Progenitor cell of endocrine pancreas (in vitro differentiated cells): Measurements from ENCODE around the gene NLK. TPM values are rescaled to one million over a fixed set of nuclear protein-coding genes. Genes with fewer than 3 reads are reported as not detected.

Experiments used
- DNase-seq: peaks from one replicate; pipeline ENCODE4 v3.0.0; 2021; ENCODE audit warnings: low spot score; ENCODE audit not compliant: unreplicated experiment
- H3K27ac Mint-ChIP-seq: 2 replicates; pipeline ENCODE4 v1.8.0; 2021; ENCODE audit warnings: mild to moderate bottlenecking, moderate library complexity, mixed read lengths
- H3K27me3 Mint-ChIP-seq: 2 replicates; pipeline ENCODE4 v1.8.0; 2021; ENCODE audit warnings: mixed read lengths
- H3K36me3 Mint-ChIP-seq: 2 replicates; pipeline ENCODE4 v1.8.0; 2022; ENCODE audit warnings: mixed read lengths; ENCODE audit not compliant: insufficient read depth
- H3K4me1 Mint-ChIP-seq: 2 replicates; pipeline ENCODE4 v1.8.0; 2021; ENCODE audit warnings: low read depth, mixed read lengths
- H3K4me3 Mint-ChIP-seq: 2 replicates; pipeline ENCODE4 v1.8.0; 2021; ENCODE audit warnings: low read depth, mild to moderate bottlenecking, moderate library complexity, mixed read lengths
- H3K9me3 Mint-ChIP-seq: 2 replicates; pipeline ENCODE4 v1.8.0; 2021; ENCODE audit warnings: low read depth, mixed read lengths
- total RNA-seq: library from RNA; stranded (reverse); gene quantifications from 2 replicates; pipeline ENCODE4 v1.2.1, GENCODE V29; 2021
- TF ChIP-seq, protein P1 (sequence below): fragments of 200-600 bp; sonication (generic); IDR thresholded peaks from one replicate; pipeline ENCODE4 v1.5.0; 2021; ENCODE audit warnings: antibody characterized with exemption, mild to moderate bottlenecking; ENCODE audit not compliant: unreplicated experiment

Gene NLK
- total RNA-seq, 1 donor from 2014 or later = 38.9 TPM

GRCh38 chr17:28117304-28117703, 74.8 kb downstream of the NLK start:
- Mint-ChIP-seq H3K27me3 (no peaks in the 10 kb centered on the region), H3K4me3 (no peak overlapping the region), H3K36me3 (no peaks in the 10 kb centered on the region), H3K4me1 (peaks cover 25% of the 10 kb centered on the region), H3K27ac (no peak overlapping the region), H3K9me3 (no peaks in the 10 kb centered on the region)
- DNase-seq = no peak
- TF ChIP-seq, protein P1, sequence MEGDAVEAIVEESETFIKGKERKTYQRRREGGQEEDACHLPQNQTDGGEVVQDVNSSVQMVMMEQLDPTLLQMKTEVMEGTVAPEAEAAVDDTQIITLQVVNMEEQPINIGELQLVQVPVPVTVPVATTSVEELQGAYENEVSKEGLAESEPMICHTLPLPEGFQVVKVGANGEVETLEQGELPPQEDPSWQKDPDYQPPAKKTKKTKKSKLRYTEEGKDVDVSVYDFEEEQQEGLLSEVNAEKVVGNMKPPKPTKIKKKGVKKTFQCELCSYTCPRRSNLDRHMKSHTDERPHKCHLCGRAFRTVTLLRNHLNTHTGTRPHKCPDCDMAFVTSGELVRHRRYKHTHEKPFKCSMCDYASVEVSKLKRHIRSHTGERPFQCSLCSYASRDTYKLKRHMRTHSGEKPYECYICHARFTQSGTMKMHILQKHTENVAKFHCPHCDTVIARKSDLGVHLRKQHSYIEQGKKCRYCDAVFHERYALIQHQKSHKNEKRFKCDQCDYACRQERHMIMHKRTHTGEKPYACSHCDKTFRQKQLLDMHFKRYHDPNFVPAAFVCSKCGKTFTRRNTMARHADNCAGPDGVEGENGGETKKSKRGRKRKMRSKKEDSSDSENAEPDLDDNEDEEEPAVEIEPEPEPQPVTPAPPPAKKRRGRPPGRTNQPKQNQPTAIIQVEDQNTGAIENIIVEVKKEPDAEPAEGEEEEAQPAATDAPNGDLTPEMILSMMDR = no peak

DNA sequence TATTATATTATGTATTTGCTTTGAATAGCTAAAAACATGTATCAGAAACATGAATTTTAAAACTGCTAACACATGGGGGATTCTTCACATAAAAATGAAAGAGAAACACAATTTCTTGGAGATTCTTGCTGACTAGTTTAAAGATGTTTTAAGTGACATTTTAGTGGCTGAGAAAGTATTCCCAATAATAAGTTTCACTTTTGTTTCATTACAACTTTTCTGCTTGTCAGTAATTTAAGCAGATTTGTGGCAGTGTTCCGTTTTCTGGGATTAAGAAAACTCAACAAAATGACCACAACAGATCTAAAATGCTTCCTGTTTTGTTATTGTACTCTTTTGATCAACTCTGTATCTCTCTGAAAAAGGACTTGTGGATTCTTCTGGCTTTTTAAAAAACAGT, 75.9 kb downstream of the NLK start:
- H3K36me3 Mint-ChIP-seq = no peaks in the 10 kb centered on the region
- H3K9me3 Mint-ChIP-seq = no peaks in the 10 kb centered on the region
- peaks cover 25% of the 10 kb centered on the region for H3K4me1 Mint-ChIP-seq
- no peaks in the 10 kb centered on the region for H3K27me3 Mint-ChIP-seq
- no peak overlapping the region for H3K4me3 Mint-ChIP-seq
- TF ChIP-seq, protein P1 = no peak
- DNase-seq = no peak
- no peak overlapping the region for H3K27ac Mint-ChIP-seq

DNA sequence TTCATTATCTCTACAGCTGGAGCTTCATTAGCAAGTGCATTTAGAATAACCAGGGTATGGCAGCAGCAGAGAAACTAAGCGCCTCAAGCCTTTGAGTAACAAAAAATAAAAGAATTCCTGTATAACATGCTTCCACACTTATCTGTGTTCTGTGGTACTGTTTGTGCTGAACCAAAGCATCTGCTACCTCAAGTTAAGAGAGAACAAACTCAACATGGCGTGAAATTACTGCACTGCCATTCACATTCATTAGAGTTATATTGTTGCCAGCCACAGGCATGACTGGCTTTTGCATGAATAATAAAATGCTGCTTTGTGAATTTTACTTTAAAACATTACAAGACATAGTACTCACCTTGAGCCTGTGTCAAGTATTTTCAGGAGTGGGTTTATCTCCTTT, 76.6 kb downstream of the NLK start:
- Mint-ChIP-seq H3K27me3 (no peaks in the 10 kb centered on the region), H3K36me3 (peaks cover 2% of the 10 kb centered on the region), H3K27ac (no peak overlapping the region), H3K4me1 (peaks cover 23% of the 10 kb centered on the region), H3K9me3 (no peaks in the 10 kb centered on the region), H3K4me3 (no peak overlapping the region)
- DNase-seq = no peak
- TF ChIP-seq, protein P1 = no peak

GRCh38 chr17:28119560-28119959, 77.1 kb downstream of the NLK start:
- no peaks in the 10 kb centered on the region for H3K9me3 Mint-ChIP-seq
- peaks cover 3% of the 10 kb centered on the region for H3K36me3 Mint-ChIP-seq
- no peak overlapping the region for H3K4me3 Mint-ChIP-seq
- H3K27ac Mint-ChIP-seq = no peak overlapping the region
- H3K27me3 Mint-ChIP-seq = no peaks in the 10 kb centered on the region
- peaks cover 23% of the 10 kb centered on the region for H3K4me1 Mint-ChIP-seq
- no peak for DNase-seq
- TF ChIP-seq, protein P1 = no peak

- TF ChIP-seq, protein P1 = no peak
- Mint-ChIP-seq H3K36me3 (peaks cover 3% of the 10 kb centered on the region), H3K4me3 (no peak overlapping the region)
Observed at GRCh38 chr17:28120766-28121165, 78.3 kb downstream of the NLK start.

More at GRCh38 chr17:28120766-28121165, 78.3 kb downstream of the NLK start:
- Mint-ChIP-seq H3K27ac (no peak overlapping the region), H3K9me3 (no peaks in the 10 kb centered on the region), H3K27me3 (no peaks in the 10 kb centered on the region), H3K4me1 (peaks cover 29% of the 10 kb centered on the region)
- no peak for DNase-seq
